Posterior cingulate gyrus (tissue), 11 donors: ENCODE data around the gene AKAP6.

Experiments used
- DNase-seq, 10 donors: peaks; one replicate each; pipeline versions ENCODE4 v3.0.0 to v3.0.0-alpha.2; 2020 to 2021; ENCODE audit warnings: mixed read lengths in 3 of 10
- intact Hi-C: fragments of 100-400 bp; cut with DNase I; formaldehyde crosslinking; loops from one replicate; pipeline ENCODE4 v1.15.1; 2023

The AKAP6 gene

GRCh38 chr14:32329146-32329545, at the start of gene AKAP6:
Gene AKAP6, plus strand, starts transcription at chr14:32329298. Its CDS starts 104,196 bp downstream, at chr14:32433494.
- intact Hi-C loops, result loop anchor here (5.0 kb wide), 1 partner anchor 138 kb away; no protein-coding TSS in a partner anchor
- peak in 8 of 10 donors; percentile 43 to 92 (median 70) for DNase-seq

- no peak for DNase-seq
- intact Hi-C loops, result no loop called here
These were observed 42.5 kb upstream of the AKAP6 start for GRCh38 chr14:32286602-32287001.

GRCh38 chr14:32296366-32296765, 32.7 kb upstream of the AKAP6 start:
- intact Hi-C loops, result no loop called here

GRCh38 chr14:32298346-32298745, 30.8 kb upstream of the AKAP6 start:
- intact Hi-C loops, result no loop called here
- no peak for DNase-seq

More at GRCh38 chr14:32296366-32296765, 32.7 kb upstream of the AKAP6 start:
- DNase-seq, result no peak

- DNase-seq, result no peak
- intact Hi-C loops, result no loop called here
These were observed 29.0 kb upstream of the AKAP6 start for GRCh38 chr14:32300136-32300535.

- intact Hi-C loops, result no loop called here
- no peak for DNase-seq
These were observed 25.2 kb upstream of the AKAP6 start for GRCh38 chr14:32303865-32304264.

- no peak for DNase-seq
- intact Hi-C loops, result no loop called here
These were observed 24.8 kb upstream of the AKAP6 start for GRCh38 chr14:32304296-32304695.

- intact Hi-C loops, result no loop called here
- DNase-seq, result no peak
These were observed 22.5 kb upstream of the AKAP6 start for GRCh38 chr14:32306549-32306948.

GRCh38 chr14:32307881-32308582, 21.1 kb upstream of the AKAP6 start:
- intact Hi-C loops, result no loop called here
- no peak for DNase-seq

- intact Hi-C loops, result no loop called here
- DNase-seq, result no peak
These were observed 18.2 kb upstream of the AKAP6 start for GRCh38 chr14:32310876-32311275.

GRCh38 chr14:32311294-32312009, 17.6 kb upstream of the AKAP6 start:
- no peak for DNase-seq
- intact Hi-C loops, result no loop called here

- DNase-seq, result no peak
- intact Hi-C loops, result no loop called here
These were observed 17.1 kb upstream of the AKAP6 start for GRCh38 chr14:32312010-32312331.

- intact Hi-C loops, result no loop called here
- DNase-seq, result no peak
These were observed 15.2 kb upstream of the AKAP6 start for GRCh38 chr14:32313844-32314376.

GRCh38 chr14:32318087-32318795, 10.9 kb upstream of the AKAP6 start:
- intact Hi-C loops, result no loop called here
- no peak for DNase-seq

- intact Hi-C loops, result no loop called here
- no peak for DNase-seq
These were observed 9.6 kb upstream of the AKAP6 start for GRCh38 chr14:32319368-32320049.

- no peak for DNase-seq
- intact Hi-C loops, result no loop called here
These were observed 4.5 kb upstream of the AKAP6 start for GRCh38 chr14:32324601-32325000.

- intact Hi-C loops, result loop anchor here (5.0 kb wide), 1 partner anchor 140 kb away; no protein-coding TSS in a partner anchor
- DNase-seq, result no peak
These were observed 1.7 kb upstream of the AKAP6 start for GRCh38 chr14:32327255-32327961.

- intact Hi-C loops, result loop anchor here (5.0 kb wide), 1 partner anchor 138 kb away; no protein-coding TSS in a partner anchor
- DNase-seq, result peak in 2 of 10 donors; percentile 17 to 29
These were observed 690 bp downstream of the AKAP6 start for GRCh38 chr14:32329690-32330285.

- intact Hi-C loops, result no loop called here
- DNase-seq, result no peak
These were observed 1.4 kb downstream of the AKAP6 start for GRCh38 chr14:32330351-32331111.
